ENCODE measurements around the gene RHNO1.

Gene RHNO1

GRCh38 chr12:2877047-2877952 lies at the start of gene RHNO1, which contains the start of gene FOXM1 (continued):
- TF ChIP-seq, protein P1, sequence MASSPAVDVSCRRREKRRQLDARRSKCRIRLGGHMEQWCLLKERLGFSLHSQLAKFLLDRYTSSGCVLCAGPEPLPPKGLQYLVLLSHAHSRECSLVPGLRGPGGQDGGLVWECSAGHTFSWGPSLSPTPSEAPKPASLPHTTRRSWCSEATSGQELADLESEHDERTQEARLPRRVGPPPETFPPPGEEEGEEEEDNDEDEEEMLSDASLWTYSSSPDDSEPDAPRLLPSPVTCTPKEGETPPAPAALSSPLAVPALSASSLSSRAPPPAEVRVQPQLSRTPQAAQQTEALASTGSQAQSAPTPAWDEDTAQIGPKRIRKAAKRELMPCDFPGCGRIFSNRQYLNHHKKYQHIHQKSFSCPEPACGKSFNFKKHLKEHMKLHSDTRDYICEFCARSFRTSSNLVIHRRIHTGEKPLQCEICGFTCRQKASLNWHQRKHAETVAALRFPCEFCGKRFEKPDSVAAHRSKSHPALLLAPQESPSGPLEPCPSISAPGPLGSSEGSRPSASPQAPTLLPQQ (tag by site-specific recombination; IDR thresholded peaks at IDR 0.05) = peak; percentile 64; the same call in 1 of the 2 replicates
- TF ChIP-seq ZNF175 (tag by site-specific recombination; IDR thresholded peaks at IDR 0.05) (no peak), SP2 (tag by site-specific recombination; IDR thresholded peaks at IDR 0.05) (peak; percentile 70), ZBTB26 (tag by site-specific recombination; optimal IDR thresholded peaks at IDR 0.05) (peak; percentile 83), ZNF529 (tag by site-specific recombination; IDR thresholded peaks at IDR 0.05; ENCODE audit: insufficient replicate concordance) (no peak), ZNF157 (tag by site-specific recombination; IDR thresholded peaks at IDR 0.05) (no peak), ZNF488 (tag by site-specific recombination; IDR thresholded peaks at IDR 0.05) (no peak), KLF7 (tag by site-specific recombination; IDR thresholded peaks at IDR 0.05; ENCODE audit: borderline replicate concordance) (0 out of 2 replicates have a peak, but pooled peaks have one; percentile 23), KLF9 (tag by site-specific recombination; IDR thresholded peaks at IDR 0.05; ENCODE audit: low read depth) (peak; percentile 98), ZNF792 (tag by site-specific recombination; IDR thresholded peaks at IDR 0.05) (0 out of 2 replicates have a peak, but pooled peaks have one; percentile 53), HOXA7 (CRISPR knock-in tag; IDR thresholded peaks at IDR 0.05; ENCODE audit: borderline replicate concordance) (no peak), ZNF670 (tag by site-specific recombination; IDR thresholded peaks at IDR 0.05; ENCODE audit: low read depth) (no peak), YY2 (tag by site-specific recombination; IDR thresholded peaks at IDR 0.05) (peak; percentile 86), ZNF76 (tag by site-specific recombination; IDR thresholded peaks at IDR 0.05; ENCODE audit: borderline replicate concordance, low read depth) (peak; percentile 59; the same call in 1 of the 2 replicates), ZBTB20 (tag by site-specific recombination; IDR thresholded peaks at IDR 0.05) (peak; percentile 94; the same call in 1 of the 2 replicates), ZNF521 (tag by site-specific recombination; IDR thresholded peaks at IDR 0.05) (no peak), ZNF654 (tag by site-specific recombination; IDR thresholded peaks at IDR 0.05; ENCODE audit: low read depth) (no peak), ZNF10 (tag by site-specific recombination; IDR thresholded peaks at IDR 0.05) (peak; percentile 39; the same call in 1 of the 2 replicates), ZNF623 (tag by site-specific recombination; IDR thresholded peaks at IDR 0.05) (0 out of 2 replicates have a peak, but pooled peaks have one; percentile 16), ZFHX2 (tag by site-specific recombination; conservative IDR thresholded peaks at IDR 0.05) (peak; percentile 77), ZBTB49 (tag by site-specific recombination; IDR thresholded peaks at IDR 0.05; ENCODE audit: low read depth) (no peak), MEIS1 (CRISPR knock-in tag; IDR thresholded peaks at IDR 0.05; ENCODE audit: borderline replicate concordance) (no peak), ZNF19 (tag by site-specific recombination; IDR thresholded peaks at IDR 0.05; ENCODE audit: low read depth) (no peak), KLF8 (tag by site-specific recombination; IDR thresholded peaks at IDR 0.05) (no peak; the same call in 1 of the 2 replicates), ZNF747 (tag by site-specific recombination; IDR thresholded peaks at IDR 0.05) (no peak), PBX3 (CRISPR knock-in tag; IDR thresholded peaks at IDR 0.05) (peak; percentile 29; the same call in 1 of the 2 replicates)
- TF ChIP-seq, protein P2, sequence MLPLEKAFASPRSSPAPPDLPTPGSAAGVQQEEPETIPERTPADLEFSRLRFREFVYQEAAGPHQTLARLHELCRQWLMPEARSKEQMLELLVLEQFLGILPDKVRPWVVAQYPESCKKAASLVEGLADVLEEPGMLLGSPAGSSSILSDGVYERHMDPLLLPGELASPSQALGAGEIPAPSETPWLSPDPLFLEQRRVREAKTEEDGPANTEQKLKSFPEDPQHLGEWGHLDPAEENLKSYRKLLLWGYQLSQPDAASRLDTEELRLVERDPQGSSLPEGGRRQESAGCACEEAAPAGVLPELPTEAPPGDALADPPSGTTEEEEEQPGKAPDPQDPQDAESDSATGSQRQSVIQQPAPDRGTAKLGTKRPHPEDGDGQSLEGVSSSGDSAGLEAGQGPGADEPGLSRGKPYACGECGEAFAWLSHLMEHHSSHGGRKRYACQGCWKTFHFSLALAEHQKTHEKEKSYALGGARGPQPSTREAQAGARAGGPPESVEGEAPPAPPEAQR (tag by site-specific recombination; IDR thresholded peaks at IDR 0.05) = no peak
- TF ChIP-seq, protein P3, sequence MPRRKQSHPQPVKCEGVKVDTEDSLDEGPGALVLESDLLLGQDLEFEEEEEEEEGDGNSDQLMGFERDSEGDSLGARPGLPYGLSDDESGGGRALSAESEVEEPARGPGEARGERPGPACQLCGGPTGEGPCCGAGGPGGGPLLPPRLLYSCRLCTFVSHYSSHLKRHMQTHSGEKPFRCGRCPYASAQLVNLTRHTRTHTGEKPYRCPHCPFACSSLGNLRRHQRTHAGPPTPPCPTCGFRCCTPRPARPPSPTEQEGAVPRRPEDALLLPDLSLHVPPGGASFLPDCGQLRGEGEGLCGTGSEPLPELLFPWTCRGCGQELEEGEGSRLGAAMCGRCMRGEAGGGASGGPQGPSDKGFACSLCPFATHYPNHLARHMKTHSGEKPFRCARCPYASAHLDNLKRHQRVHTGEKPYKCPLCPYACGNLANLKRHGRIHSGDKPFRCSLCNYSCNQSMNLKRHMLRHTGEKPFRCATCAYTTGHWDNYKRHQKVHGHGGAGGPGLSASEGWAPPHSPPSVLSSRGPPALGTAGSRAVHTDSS (tag by site-specific recombination; IDR thresholded peaks at IDR 0.05) = no peak

Data from HEK293 (cell line).